H1 (cell line): ENCODE measurements around the gene FRMD4B. TPM values are rescaled to one million over a fixed set of nuclear protein-coding genes. Genes with fewer than 3 reads are reported as not detected.

Experiments
- CBX5 ChIP-seq: fragments of 300-800, 300-1000 bp; sonication (generic); IDR thresholded peaks from 2 replicates; pipeline ENCODE4 v1.7.1; 2016; ENCODE audit warnings: antibody characterized with exemption, low read length, low read depth
- CHD1 ChIP-seq: IDR thresholded peaks from 2 replicates; pipeline ENCODE4 v1.6.1; 2012; ENCODE audit warnings: low read depth, low read length, improper control_type of control experiment
- EP300 ChIP-seq, 2 experiments: IDR thresholded peaks; 1 replicate in 1 of 2; 2 replicates in 1 of 2; pipeline ENCODE4 v1.6.1; 2011 to 2012; ENCODE audit warnings: low read depth in 2 of 2, low read length in 2 of 2, mild to moderate bottlenecking in 2 of 2, borderline replicate concordance in 1 of 2, inconsistent platforms in 1 of 2, moderate library complexity in 1 of 2
- EZH2 ChIP-seq: fragments of 200-600 bp; sonication (generic); IDR thresholded peaks from 2 replicates; pipeline ENCODE4 v1.7.1; 2012; ENCODE audit warnings: low read depth, mild to moderate bottlenecking, moderate library complexity, low read length, inconsistent platforms; ENCODE audit not compliant: severe bottlenecking
- MAX ChIP-seq: IDR thresholded peaks from 2 replicates; pipeline ENCODE4 v1.6.1; 2012; ENCODE audit warnings: inconsistent platforms
- NANOG ChIP-seq: IDR thresholded peaks from 2 replicates; pipeline ENCODE4 v1.6.1; 2011; ENCODE audit warnings: low read length, low read depth, mild to moderate bottlenecking, inconsistent platforms; ENCODE audit not compliant: insufficient read depth, poor library complexity, severe bottlenecking
- NRF1 ChIP-seq: IDR thresholded peaks from 2 replicates; pipeline ENCODE4 v1.6.1; 2011; ENCODE audit warnings: mild to moderate bottlenecking, low read depth, low read length, improper control_type of control experiment
- polyA plus RNA-seq, 7 experiments: library from polyadenylated mRNA; depleted of rRNA in 3 of 7; stranded (reverse) in 5 of 7; unstranded in 2 of 7; fragments of >200 nt in 5 of 7; fragments of 200-250 nt in 2 of 7; gene quantifications; 1 replicate in 5 of 7; 2 replicates in 1 of 7; 4 replicates in 1 of 7; pipeline versions ENCODE4 v1.2.1 to v1.2.3, GENCODE V29; 2011 to 2013; ENCODE audit warnings: missing spikeins in 2 of 7, mixed read lengths in 2 of 7
- total RNA-seq: library from RNA; stranded (reverse); fragmentation: NEBNext Ultra II Directional; extraction: Animal tissue kit (Norgen Biotek cat#: 25700); gene quantifications from 2 replicates; pipeline ENCODE4 v1.2.1, GENCODE V29; 2021

Gene FRMD4B
- total and polyA plus RNA-seq, 2 of the 8 experiments (the other 6 are each of a cell fraction or from before 2014, with no cell fraction given), result 2.7 to 7.2 TPM

- TF ChIP-seq CHD1, result no peak
- TF ChIP-seq NANOG, result no peak
- no peak for TF ChIP-seq EP300 (IDR thresholded peaks at IDR 0.05; ENCODE audit: borderline replicate concordance in 1 of 2, low read depth in 2 of 2, low read length in 2 of 2)
- TF ChIP-seq EZH2, result no peak
- no peak for TF ChIP-seq CBX5
- no peak for TF ChIP-seq MAX
- TF ChIP-seq NRF1, result no peak
- TF ChIP-seq, all 59 proteins: peak for 0
Observed at GRCh38 chr3:69352305-69353087, 33.4 kb downstream of the FRMD4B start (continued).
